A549 (cell line): ENCODE results near the gene ASH1L. TPM values are rescaled to one million over a fixed set of nuclear protein-coding genes. Genes with fewer than 3 reads are reported as not detected.
"Not testable (repeated sequence)": the region's sequence is repeated elsewhere in the genome, so short reads cannot be mapped to it uniquely, and the experiment has no call there.

Experiments
- ATAC-seq, 2 experiments: fragments of 200-7000 bp in 1 of 2; fragments of >200 bp in 1 of 2; cut with Nextera tagmentation in 1 of 2; cut with Tn5 transposase in 1 of 2; 3 replicates each; pipeline versions ENCODE4 v1.8.0 to v1.9.1; 2018 to 2020; ENCODE audit warnings: mild to moderate bottlenecking in 1 of 2, moderate library complexity in 1 of 2
- CTCF ChIA-PET: fragments of 300-600 bp; sonication (Branson Sonifier 250); formaldehyde crosslinking; extraction: SDS; loops from one replicate; lab custom pipeline; 2021; ENCODE audit warnings: antibody characterized with exemption, inconsistent platforms; lab: Yijun Ruan, JAX
- POLR2A ChIA-PET: fragments of 350-600 bp; formaldehyde crosslinking; extraction: SDS; loops from one replicate; lab custom pipeline; 2021; ENCODE audit warnings: antibody characterized with exemption, inconsistent platforms; lab: Yijun Ruan, JAX
- DNase-seq, 2 experiments: peaks; one replicate each; pipeline versions ENCODE4 v3.0.0 to v3.0.0-alpha.2; 2011 to 2016; ENCODE audit warnings: low read depth in 1 of 2, low spot score in 1 of 2
- FAIRE-seq: peaks from 2 replicates; lab custom pipeline; 2011; peaks lifted over from hg19 to GRCh38; lab: Jason Lieb, UNC
- H3K27ac ChIP-seq, 2 experiments: fragments of >200 bp; sonication (Bioruptor Twin); formaldehyde crosslinking; 3 replicates each; pipeline ENCODE4 v1.5.1; 2016 to 2017
- H3K4me1 ChIP-seq: fragments of >200 bp; sonication (Bioruptor Twin); formaldehyde crosslinking; 3 replicates; pipeline ENCODE4 v1.6.1; 2016
- H3K4me2 ChIP-seq: fragments of >200 bp; sonication (Bioruptor Twin); formaldehyde crosslinking; 3 replicates; pipeline ENCODE4 v1.6.1; 2016
- H3K4me3 ChIP-seq: fragments of >200 bp; sonication (Bioruptor Twin); formaldehyde crosslinking; 3 replicates; pipeline ENCODE4 v1.5.1; 2016
- H3K9me3 ChIP-seq: fragments of >200 bp; sonication (Bioruptor Twin); formaldehyde crosslinking; 3 replicates; pipeline ENCODE4 v1.6.1; 2016
- CEBPB ChIP-seq, 2 experiments: fragments of >200 bp in 1 of 2; sonication (Bioruptor Twin) in 1 of 2; formaldehyde crosslinking in 1 of 2; IDR thresholded peaks; 2 replicates each; pipeline ENCODE4 v1.6.1; 2012 to 2016
- CHD2 ChIP-seq: fragments of 150-350 bp; IDR thresholded peaks from 2 replicates; pipeline ENCODE4 v1.6.1; 2014; ENCODE audit warnings: low read length; ENCODE audit not compliant: partially characterized antibody
- CHD4 ChIP-seq: fragments of 200-600 bp; sonication (generic); IDR thresholded peaks from 2 replicates; pipeline ENCODE4 v1.6.1; 2016; ENCODE audit warnings: antibody characterized with exemption, mild to moderate bottlenecking, borderline replicate concordance
- FOSL2 ChIP-seq, 2 experiments: fragments of 450-650 bp in 1 of 2; fragments of >200 bp in 1 of 2; sonication (Bioruptor Twin) in 1 of 2; formaldehyde crosslinking; IDR thresholded peaks; 2 replicates each; pipeline versions ENCODE4 v1.5.0 to v1.6.1; 2016 to 2020; ENCODE audit warnings: mild to moderate bottlenecking in 1 of 2, moderate library complexity in 1 of 2
- HEYL ChIP-seq: fragments of 250-450 bp; sonication (Bioruptor Pico); IDR thresholded peaks from 2 replicates; pipeline ENCODE4 v1.8.0; 2021; ENCODE audit warnings: mild to moderate bottlenecking, moderate library complexity
- JUN ChIP-seq, 2 experiments: fragments of >200 bp; sonication (Bioruptor Twin); formaldehyde crosslinking; IDR thresholded peaks; 2 replicates in 1 of 2; 3 replicates in 1 of 2; pipeline ENCODE4 v1.6.1; 2016 to 2017
- KDM1A ChIP-seq: fragments of 200-600 bp; sonication (generic); IDR thresholded peaks from 2 replicates; pipeline ENCODE4 v1.6.1; 2016; ENCODE audit warnings: low read depth, mild to moderate bottlenecking
- POLR2A ChIP-seq: IDR thresholded peaks from 2 replicates; pipeline ENCODE4 v1.6.1; 2012; ENCODE audit warnings: mild to moderate bottlenecking, low read length
- RAD21 ChIP-seq, 2 experiments: fragments of >200 bp in 1 of 2; sonication (Bioruptor Twin) in 1 of 2; formaldehyde crosslinking in 1 of 2; IDR thresholded peaks in 1 of 2; conservative IDR thresholded peaks in 1 of 2; 2 replicates in 1 of 2; 3 replicates in 1 of 2; pipeline ENCODE4 v1.6.1; 2012 to 2018; ENCODE audit warnings: inconsistent platforms in 1 of 2
- RCOR1 ChIP-seq: fragments of 150-350 bp; IDR thresholded peaks from 2 replicates; pipeline ENCODE4 v1.6.1; 2014; ENCODE audit warnings: antibody characterized with exemption, low read length, low read depth
- RNF2 ChIP-seq: fragments of 200-600 bp; sonication (generic); IDR thresholded peaks from 2 replicates; pipeline ENCODE4 v1.6.1; 2016; ENCODE audit warnings: low read depth, mild to moderate bottlenecking, antibody characterized with exemption, moderate library complexity, borderline replicate concordance
- SMC3 ChIP-seq: fragments of >200 bp; sonication (Bioruptor Twin); formaldehyde crosslinking; IDR thresholded peaks from 3 replicates; pipeline ENCODE4 v1.6.1; 2018; ENCODE audit warnings: inconsistent platforms
- SREBF2 ChIP-seq: fragments of 450-650 bp; IDR thresholded peaks from 2 replicates; pipeline ENCODE4 v1.6.1; 2014; ENCODE audit warnings: mild to moderate bottlenecking, moderate library complexity
- WGBS: methylation state at CpG from one replicate; pipeline ENCODE4 v1.1.6; 2017; ENCODE audit errors: missing lambda C conversion rate; 5-methylcytosine and 5-hydroxymethylcytosine counted together
- polyA plus RNA-seq, 4 experiments: library from polyadenylated mRNA; depleted of rRNA in 3 of 4; stranded (reverse); fragments of >200 nt; fragmentation: RNase III in 1 of 4; extraction: RNeasy Plus Mini Kit Qiagen cat#74134 plus additional on column Dnase treatment in 1 of 4; gene quantifications; 2 replicates in 3 of 4; 3 replicates in 1 of 4; pipeline ENCODE4 v1.2.3, GENCODE V29; 2011 to 2017
- TF ChIP-seq, protein P1 (sequence below): IDR thresholded peaks from 2 replicates; pipeline ENCODE4 v1.6.1; 2012
- TF ChIP-seq, protein P2 (sequence below): fragments of >200 bp; sonication (Bioruptor Twin); formaldehyde crosslinking; IDR thresholded peaks from 3 replicates; pipeline ENCODE4 v1.5.1; 2016

The ASH1L gene
- polyA plus RNA-seq, 2 of the 4 experiments (the other 2 are of a cell fraction) = 10.0 to 32.8 TPM

DNA sequence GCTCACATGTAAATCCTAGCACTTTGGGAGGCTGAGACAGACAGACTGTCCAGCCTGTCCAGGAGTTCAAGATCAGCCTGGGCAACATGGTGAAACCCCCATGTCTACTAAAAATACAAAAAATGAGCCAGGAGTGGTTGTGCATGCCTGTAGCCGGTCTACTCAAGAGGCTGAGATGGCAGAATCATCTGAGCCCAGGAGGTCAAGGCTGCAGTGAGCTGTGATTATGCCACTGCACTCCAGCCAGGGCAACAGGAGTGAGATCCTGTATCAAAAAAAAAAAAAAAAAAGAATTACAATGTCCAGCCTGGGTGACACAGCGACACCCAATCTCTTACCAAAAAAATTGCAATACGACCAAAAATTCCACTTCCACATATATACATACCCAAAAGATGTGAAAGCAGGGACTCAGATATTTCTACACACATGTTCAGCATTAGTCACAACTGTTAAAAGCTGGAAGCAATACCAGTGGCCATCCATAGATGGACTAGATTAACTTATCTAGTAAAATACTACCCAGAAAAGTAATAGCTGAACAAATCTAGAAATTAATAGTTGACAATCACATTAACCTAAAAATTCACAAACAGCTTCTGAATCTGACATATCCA, 49.2 kb downstream of the ASH1L start (continued):
- TF ChIP-seq RAD21 (conservative IDR thresholded peaks at IDR 0.05 in 1 of 2, IDR thresholded peaks at IDR 0.05 in 1 of 2) = no peak
- TF ChIP-seq, protein P1, sequence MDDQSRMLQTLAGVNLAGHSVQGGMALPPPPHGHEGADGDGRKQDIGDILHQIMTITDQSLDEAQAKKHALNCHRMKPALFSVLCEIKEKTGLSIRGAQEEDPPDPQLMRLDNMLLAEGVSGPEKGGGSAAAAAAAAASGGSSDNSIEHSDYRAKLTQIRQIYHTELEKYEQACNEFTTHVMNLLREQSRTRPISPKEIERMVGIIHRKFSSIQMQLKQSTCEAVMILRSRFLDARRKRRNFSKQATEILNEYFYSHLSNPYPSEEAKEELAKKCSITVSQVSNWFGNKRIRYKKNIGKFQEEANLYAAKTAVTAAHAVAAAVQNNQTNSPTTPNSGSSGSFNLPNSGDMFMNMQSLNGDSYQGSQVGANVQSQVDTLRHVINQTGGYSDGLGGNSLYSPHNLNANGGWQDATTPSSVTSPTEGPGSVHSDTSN = no peak
- no peak for TF ChIP-seq CHD2
- no peak for TF ChIP-seq KDM1A
- TF ChIP-seq RNF2 = no peak
- no peak for TF ChIP-seq POLR2A
- TF ChIP-seq RCOR1 = no peak

DNA sequence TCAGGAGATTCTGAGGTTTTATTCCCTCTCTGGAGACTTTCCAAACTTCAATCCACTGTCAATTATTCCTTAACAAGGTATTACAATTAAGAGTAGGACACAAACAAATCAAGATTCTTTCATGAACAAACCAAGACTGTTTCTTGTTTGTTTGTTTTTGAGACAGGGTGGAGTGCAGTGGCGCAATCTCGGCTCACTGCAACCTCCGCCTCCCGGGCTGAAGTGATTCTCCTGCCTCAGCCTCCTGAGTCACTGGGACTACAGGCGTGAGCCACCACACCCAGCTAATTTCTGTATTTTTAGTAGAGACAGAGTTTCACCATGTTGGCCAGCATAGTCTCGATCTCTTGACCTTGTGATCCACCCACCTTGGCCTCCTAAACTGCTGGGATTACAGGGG, 51.2 kb downstream of the ASH1L start:
- H3K9me3 ChIP-seq, DNase-seq, H3K4me3 ChIP-seq, FAIRE-seq, H3K4me1 ChIP-seq, CTCF ChIA-PET, H3K27ac ChIP-seq, POLR2A ChIA-PET, H3K4me2 ChIP-seq, ATAC-seq: not testable (repeated sequence)
- peak in 1 of 2 experiments; percentile 69; a peak in 2 of 4 replicates for TF ChIP-seq CEBPB (IDR thresholded peaks at IDR 0.05)
- WGBS = 72% methylated on average over 6 of the region's 6 CpGs

DNA sequence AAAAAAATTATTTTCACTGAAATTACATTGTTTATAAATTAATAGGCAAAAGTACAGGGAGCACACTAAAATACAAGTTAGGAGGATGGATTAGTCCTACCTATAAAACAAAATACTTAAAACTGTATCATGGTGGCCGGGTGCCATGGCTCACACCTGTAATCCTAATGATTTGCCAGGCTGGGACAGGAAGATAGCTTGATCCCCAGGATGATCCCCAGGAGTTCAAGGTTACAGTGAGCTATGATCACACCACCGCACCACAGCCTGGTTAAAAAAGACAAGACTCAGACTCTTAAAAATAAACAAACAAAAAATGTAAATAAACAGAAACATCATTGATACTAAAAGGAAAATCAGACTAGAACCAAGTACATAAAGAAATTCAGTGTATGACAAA, 53.5 kb downstream of the ASH1L start:
- DNase-seq = no peak
- POLR2A ChIA-PET = no interaction called here
- no peak for ATAC-seq

DNA sequence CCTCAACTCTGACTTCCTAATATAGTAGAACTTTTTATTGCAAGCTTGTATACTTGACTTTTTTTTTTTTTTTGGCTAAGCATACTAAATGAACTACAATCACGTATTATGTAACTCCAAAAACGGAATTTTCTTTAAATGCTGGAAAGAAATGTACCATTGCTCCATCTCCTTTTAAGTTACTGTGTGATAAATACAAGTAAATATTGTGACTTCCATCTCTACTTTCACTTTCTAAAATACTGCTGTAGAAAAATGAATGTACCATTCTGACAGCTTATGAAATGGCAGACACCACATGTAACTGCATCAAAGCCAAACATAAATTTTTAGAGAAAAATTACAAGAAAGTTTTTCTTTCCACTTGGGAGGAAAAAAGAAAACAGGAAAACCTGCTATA, 54.7 kb downstream of the ASH1L start:
- FAIRE-seq = no peak
- no peak for DNase-seq
- Histone ChIP-seq H3K4me2 (no peak overlapping the region), H3K4me1 (peaks cover 7% of the 10 kb centered on the region; the same call in 1 of the 3 replicates), H3K9me3 (no peaks in the 10 kb centered on the region), H3K27ac (no peak overlapping the region)
- CTCF ChIA-PET = interaction anchor here (0.6 to 1.0 kb wide), 2 partner anchors 12 to 806 kb away, joined by 3 read pairs; no protein-coding TSS in a partner anchor
- POLR2A ChIA-PET = no interaction called here
- TF ChIP-seq CHD2 (no peak), FOSL2 (IDR thresholded peaks at IDR 0.05) (no peak), FOSL2 (CRISPR knock-in tag; IDR thresholded peaks at IDR 0.05) (no peak)
- TF ChIP-seq, protein P2, sequence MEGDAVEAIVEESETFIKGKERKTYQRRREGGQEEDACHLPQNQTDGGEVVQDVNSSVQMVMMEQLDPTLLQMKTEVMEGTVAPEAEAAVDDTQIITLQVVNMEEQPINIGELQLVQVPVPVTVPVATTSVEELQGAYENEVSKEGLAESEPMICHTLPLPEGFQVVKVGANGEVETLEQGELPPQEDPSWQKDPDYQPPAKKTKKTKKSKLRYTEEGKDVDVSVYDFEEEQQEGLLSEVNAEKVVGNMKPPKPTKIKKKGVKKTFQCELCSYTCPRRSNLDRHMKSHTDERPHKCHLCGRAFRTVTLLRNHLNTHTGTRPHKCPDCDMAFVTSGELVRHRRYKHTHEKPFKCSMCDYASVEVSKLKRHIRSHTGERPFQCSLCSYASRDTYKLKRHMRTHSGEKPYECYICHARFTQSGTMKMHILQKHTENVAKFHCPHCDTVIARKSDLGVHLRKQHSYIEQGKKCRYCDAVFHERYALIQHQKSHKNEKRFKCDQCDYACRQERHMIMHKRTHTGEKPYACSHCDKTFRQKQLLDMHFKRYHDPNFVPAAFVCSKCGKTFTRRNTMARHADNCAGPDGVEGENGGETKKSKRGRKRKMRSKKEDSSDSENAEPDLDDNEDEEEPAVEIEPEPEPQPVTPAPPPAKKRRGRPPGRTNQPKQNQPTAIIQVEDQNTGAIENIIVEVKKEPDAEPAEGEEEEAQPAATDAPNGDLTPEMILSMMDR = no peak
- TF ChIP-seq, all 56 proteins: peak for 0
- 84% methylated on average over 2 of the region's 2 CpGs for WGBS
- ATAC-seq = no peak
- no peak overlapping the region for H3K4me3 ChIP-seq

More for the DNA sequence above, 53.5 kb downstream of the ASH1L start:
- Histone ChIP-seq H3K4me1 (peaks cover 7% of the 10 kb centered on the region; the same call in 1 of the 3 replicates), H3K9me3 (no peaks in the 10 kb centered on the region), H3K4me3 (no peak overlapping the region), H3K27ac (no peak overlapping the region), H3K4me2 (no peak overlapping the region)
- 77% methylated on average over 2 of the region's 2 CpGs for WGBS
- CTCF ChIA-PET = interaction anchor here (0.6 to 1.0 kb wide), 2 partner anchors 19 to 215 kb away, joined by 3 read pairs; no protein-coding TSS in a partner anchor
- no peak for TF ChIP-seq SREBF2
- no peak for TF ChIP-seq HEYL (CRISPR knock-in tag)
- TF ChIP-seq SMC3 = no peak
- TF ChIP-seq RCOR1 = no peak
- TF ChIP-seq POLR2A = no peak
- TF ChIP-seq RAD21 (conservative IDR thresholded peaks at IDR 0.05 in 1 of 2, IDR thresholded peaks at IDR 0.05 in 1 of 2) = no peak
- no peak for TF ChIP-seq JUN (IDR thresholded peaks at IDR 0.05)
- no peak for TF ChIP-seq CHD4
- FAIRE-seq = no peak

DNA sequence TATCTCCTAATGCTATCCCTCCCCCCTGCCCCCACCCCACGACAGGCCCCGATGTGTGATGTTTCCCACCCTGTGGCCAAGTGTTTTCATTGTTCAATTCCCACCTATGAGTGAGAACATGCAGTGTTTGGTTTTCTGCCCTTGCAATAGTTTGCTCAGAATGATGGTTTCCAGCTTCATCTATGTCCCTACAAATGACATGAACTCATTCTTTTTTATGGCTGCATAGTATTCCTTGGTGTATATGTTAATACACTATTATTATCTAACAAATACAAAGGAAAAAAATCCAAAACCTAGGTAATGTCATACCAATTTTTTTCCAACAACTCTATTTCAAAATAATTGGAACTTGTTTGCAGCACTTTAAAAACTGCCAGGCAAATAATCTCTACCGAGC, 56.6 kb downstream of the ASH1L start:
- H3K9me3 ChIP-seq, H3K27ac ChIP-seq, DNase-seq, H3K4me3 ChIP-seq, ATAC-seq, H3K4me1 ChIP-seq, H3K4me2 ChIP-seq, POLR2A ChIA-PET, FAIRE-seq: not testable (repeated sequence)
- CTCF ChIA-PET = interaction anchor here (1.0 kb wide), 1 partner anchor 255 kb away, joined by 4 read pairs; no protein-coding TSS in a partner anchor
- 91% methylated on average over 3 of the region's 3 CpGs for WGBS
